PC-9 (cell line): ENCODE data around the gene FERMT3. TPM values are rescaled to one million over a fixed set of nuclear protein-coding genes. Genes with fewer than 3 reads are reported as not detected.

Source experiments
- BruUV-seq: library from RNA; stranded (reverse); fragments of 400-500 nt; replicated peaks from 2 replicates; lab custom pipeline; 2021; lab: Mats Ljungman, UMichigan
- CTCF ChIA-PET: fragments of 300-600 bp; sonication (Branson Sonifier 250); formaldehyde crosslinking; loops from one replicate; lab custom pipeline; 2022; ENCODE audit warnings: antibody characterized with exemption; lab: Charles Lee
- POLR2A ChIA-PET: fragments of 300-600 bp; sonication (Branson Sonifier 250); formaldehyde crosslinking; loops from one replicate; lab custom pipeline; 2022; ENCODE audit warnings: antibody characterized with exemption; ENCODE audit not compliant: unreplicated experiment; lab: Charles Lee
- DNase-seq, 2 experiments: peaks; one replicate each; pipeline versions ENCODE4 v3.0.0 to v3.0.0-alpha.2; 2015 to 2022; ENCODE audit warnings: mixed read lengths in 1 of 2
- H2AFZ ChIP-seq: fragments of 200-600 bp; sonication (generic); 2 replicates; pipeline ENCODE4 v1.8.1; 2017; ENCODE audit warnings: antibody characterized with exemption
- H3F3A ChIP-seq: fragments of 200-600 bp; sonication (generic); 2 replicates; pipeline ENCODE4 v1.8.1; 2017; ENCODE audit warnings: antibody characterized with exemption, mild to moderate bottlenecking, low read depth; ENCODE audit not compliant: insufficient read depth
- H3K27ac ChIP-seq: fragments of 200-600 bp; sonication (generic); 2 replicates; pipeline ENCODE4 v1.6.1; 2016; ENCODE audit warnings: mixed run types
- H3K27me3 ChIP-seq: fragments of 200-600 bp; sonication (generic); 2 replicates; pipeline ENCODE4 v1.6.1; 2016; ENCODE audit warnings: low read depth, mixed run types; ENCODE audit not compliant: insufficient read depth
- H3K36me3 ChIP-seq: fragments of 200-600 bp; sonication (generic); 2 replicates; pipeline ENCODE4 v1.6.1; 2016; ENCODE audit warnings: low read depth, mixed run types
- H3K4me1 ChIP-seq: fragments of 200-600 bp; sonication (generic); replicated peaks from 2 replicates; pipeline ENCODE4 v1.6.1; 2016; ENCODE audit warnings: mixed run types; ENCODE audit not compliant: insufficient read depth
- H3K4me2 ChIP-seq: fragments of 200-600 bp; sonication (generic); 2 replicates; pipeline ENCODE4 v1.6.1; 2017; ENCODE audit warnings: mixed run types
- H3K4me3 ChIP-seq: fragments of 200-600 bp; sonication (generic); 2 replicates; pipeline ENCODE4 v1.6.1; 2016; ENCODE audit warnings: mixed run types
- H3K79me2 ChIP-seq: fragments of 200-600 bp; sonication (generic); 2 replicates; pipeline ENCODE4 v1.6.1; 2017; ENCODE audit warnings: low read depth, mixed run types
- H3K9me2 ChIP-seq: fragments of 200-600 bp; sonication (generic); 2 replicates; pipeline ENCODE4 v1.8.1; 2017; ENCODE audit warnings: mild to moderate bottlenecking; ENCODE audit not compliant: insufficient read depth
- H3K9me3 ChIP-seq: fragments of 200-600 bp; sonication (generic); 2 replicates; pipeline ENCODE4 v1.8.1; 2016; ENCODE audit warnings: low read depth; ENCODE audit not compliant: insufficient read depth
- H4K20me1 ChIP-seq: fragments of 200-600 bp; sonication (generic); 2 replicates; pipeline ENCODE4 v1.8.1; 2017; ENCODE audit not compliant: insufficient read depth
- EZH2 ChIP-seq: fragments of 200-600 bp; sonication (generic); IDR thresholded peaks from 2 replicates; pipeline ENCODE4 v1.8.0; 2017; ENCODE audit warnings: antibody characterized with exemption, low read depth
- intact Hi-C: fragments of 100-400 bp; cut with micrococcal nuclease; formaldehyde crosslinking; loops from one replicate; pipeline ENCODE4 v1.10.0; 2022; ENCODE audit not compliant: unreplicated experiment
- total RNA-seq: library from RNA; stranded (reverse); gene quantifications from 2 replicates; pipeline ENCODE4 v1.2.3, GENCODE V29; 2021
- TF ChIP-seq, protein P1 (sequence below): fragments of 200-600 bp; sonication (generic); conservative IDR thresholded peaks from 2 replicates; pipeline ENCODE4 v1.6.1; 2017; ENCODE audit warnings: mixed run types, antibody characterized with exemption, mild to moderate bottlenecking, moderate library complexity

The FERMT3 gene
- total RNA-seq, 1 experiment from 2014 or later, result 5.0 TPM

- H3K36me3 ChIP-seq, result peaks cover 14% of the 10 kb centered on the region; the same call in 1 of the 2 replicates
- no peak overlapping the region for H3K4me3 ChIP-seq
- intact Hi-C loops, result no loop called here
- H4K20me1 ChIP-seq, result peaks cover 4% of the 10 kb centered on the region; the same call in 1 of the 2 replicates
- H3K4me1 ChIP-seq, result no peaks in the 10 kb centered on the region
- H3K4me2 ChIP-seq, result no peak overlapping the region
- H3K27me3 ChIP-seq, result no peaks in the 10 kb centered on the region
- peaks cover 6% of the 10 kb centered on the region; the same call in 1 of the 2 replicates for H3F3A ChIP-seq
- no peak overlapping the region for H3K27ac ChIP-seq
- H2AFZ ChIP-seq, result no peak overlapping the region
- ChIA-PET POLR2A (no interaction called here), CTCF (interaction anchor here (0.6 to 1.1 kb wide), 4 partner anchors 9 to 458 kb away, joined by 5 to 9 read pairs (median 6); no protein-coding TSS in a partner anchor)
- no peak for TF ChIP-seq EZH2
- TF ChIP-seq, protein P1, sequence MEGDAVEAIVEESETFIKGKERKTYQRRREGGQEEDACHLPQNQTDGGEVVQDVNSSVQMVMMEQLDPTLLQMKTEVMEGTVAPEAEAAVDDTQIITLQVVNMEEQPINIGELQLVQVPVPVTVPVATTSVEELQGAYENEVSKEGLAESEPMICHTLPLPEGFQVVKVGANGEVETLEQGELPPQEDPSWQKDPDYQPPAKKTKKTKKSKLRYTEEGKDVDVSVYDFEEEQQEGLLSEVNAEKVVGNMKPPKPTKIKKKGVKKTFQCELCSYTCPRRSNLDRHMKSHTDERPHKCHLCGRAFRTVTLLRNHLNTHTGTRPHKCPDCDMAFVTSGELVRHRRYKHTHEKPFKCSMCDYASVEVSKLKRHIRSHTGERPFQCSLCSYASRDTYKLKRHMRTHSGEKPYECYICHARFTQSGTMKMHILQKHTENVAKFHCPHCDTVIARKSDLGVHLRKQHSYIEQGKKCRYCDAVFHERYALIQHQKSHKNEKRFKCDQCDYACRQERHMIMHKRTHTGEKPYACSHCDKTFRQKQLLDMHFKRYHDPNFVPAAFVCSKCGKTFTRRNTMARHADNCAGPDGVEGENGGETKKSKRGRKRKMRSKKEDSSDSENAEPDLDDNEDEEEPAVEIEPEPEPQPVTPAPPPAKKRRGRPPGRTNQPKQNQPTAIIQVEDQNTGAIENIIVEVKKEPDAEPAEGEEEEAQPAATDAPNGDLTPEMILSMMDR, result no peak
- H3K9me2 ChIP-seq, result no peaks in the 10 kb centered on the region
- no peak for DNase-seq
- H3K79me2 ChIP-seq, result no peaks in the 10 kb centered on the region
- no peaks in the 10 kb centered on the region for H3K9me3 ChIP-seq
- no TSS peak for BruUV-seq
Measured at GRCh38 chr11:64258356-64258755, 51.8 kb downstream of the FERMT3 start.

DNA sequence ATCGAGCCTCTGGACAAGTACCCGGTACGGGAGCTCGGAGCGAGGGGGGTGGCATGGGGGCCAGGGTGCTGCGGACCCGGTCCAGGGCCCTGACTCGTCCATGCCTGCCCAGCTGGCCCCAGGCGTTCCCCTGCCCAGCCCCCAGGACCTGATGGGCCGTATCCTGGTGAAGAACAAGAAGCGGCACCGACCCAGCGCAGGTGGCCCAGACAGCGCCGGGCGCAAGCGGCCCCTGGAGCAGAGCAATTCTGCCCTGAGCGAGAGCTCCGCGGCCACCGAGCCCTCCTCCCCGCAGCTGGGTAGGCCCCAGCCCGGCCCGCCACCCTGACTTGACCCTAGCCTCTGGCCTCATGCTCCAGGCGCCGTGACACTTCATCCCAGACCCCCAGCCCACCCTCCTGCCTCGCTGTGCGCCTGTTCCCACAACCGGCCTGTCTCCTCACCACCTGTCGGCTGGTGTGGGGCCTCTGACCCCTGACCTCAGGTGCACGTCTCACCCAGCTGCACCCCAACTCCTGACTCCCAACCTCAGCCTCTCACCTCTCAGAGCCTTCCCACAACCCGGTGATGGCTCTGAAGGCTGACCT is 52.5 kb downstream of the FERMT3 start:
- no peaks in the 10 kb centered on the region for H3K79me2 ChIP-seq

GRCh38 chr11:64259533-64260067 is 53.1 kb downstream of the FERMT3 start:
- no peak overlapping the region for H3K4me3 ChIP-seq
- H3K4me2 ChIP-seq, result no peak overlapping the region
- H4K20me1 ChIP-seq, result peaks cover 4% of the 10 kb centered on the region; the same call in 1 of the 2 replicates
- H3K9me3 ChIP-seq, result no peaks in the 10 kb centered on the region
- no peaks in the 10 kb centered on the region for H3K9me2 ChIP-seq
- intact Hi-C loops, result no loop called here
- ChIA-PET POLR2A (no interaction called here), CTCF (no interaction called here)
- H3K4me1 ChIP-seq, result no peaks in the 10 kb centered on the region
- peak in 1 of 2 experiments; percentile 6 for DNase-seq
- H3K27me3 ChIP-seq, result no peaks in the 10 kb centered on the region
- H3K79me2 ChIP-seq, result no peaks in the 10 kb centered on the region
- TF ChIP-seq EZH2, result no peak
- TF ChIP-seq, protein P1, result no peak
- peaks cover 6% of the 10 kb centered on the region; the same call in 1 of the 2 replicates for H3F3A ChIP-seq
- H2AFZ ChIP-seq, result no peak overlapping the region
- no TSS peak for BruUV-seq
- H3K27ac ChIP-seq, result no peak overlapping the region
- H3K36me3 ChIP-seq, result peaks cover 14% of the 10 kb centered on the region; the same call in 1 of the 2 replicates

More for the DNA sequence above, 52.5 kb downstream of the FERMT3 start:
- no TSS peak for BruUV-seq
- Histone ChIP-seq H3F3A (peaks cover 6% of the 10 kb centered on the region; the same call in 1 of the 2 replicates), H3K9me3 (no peaks in the 10 kb centered on the region), H4K20me1 (peaks cover 4% of the 10 kb centered on the region; the same call in 1 of the 2 replicates), H3K27me3 (no peaks in the 10 kb centered on the region), H3K4me1 (no peaks in the 10 kb centered on the region), H3K36me3 (peaks cover 14% of the 10 kb centered on the region; the same call in 1 of the 2 replicates), H3K27ac (no peak overlapping the region), H3K9me2 (no peaks in the 10 kb centered on the region), H3K4me3 (no peak overlapping the region), H2AFZ (no peak overlapping the region), H3K4me2 (no peak overlapping the region)
- intact Hi-C loops, result no loop called here
- POLR2A ChIA-PET, result no interaction called here
- TF ChIP-seq EZH2, result no peak
- DNase-seq, result no peak
- CTCF ChIA-PET, result no interaction called here
